ENCODE measurements around the gene CDH20.

CDH20 gene

DNA sequence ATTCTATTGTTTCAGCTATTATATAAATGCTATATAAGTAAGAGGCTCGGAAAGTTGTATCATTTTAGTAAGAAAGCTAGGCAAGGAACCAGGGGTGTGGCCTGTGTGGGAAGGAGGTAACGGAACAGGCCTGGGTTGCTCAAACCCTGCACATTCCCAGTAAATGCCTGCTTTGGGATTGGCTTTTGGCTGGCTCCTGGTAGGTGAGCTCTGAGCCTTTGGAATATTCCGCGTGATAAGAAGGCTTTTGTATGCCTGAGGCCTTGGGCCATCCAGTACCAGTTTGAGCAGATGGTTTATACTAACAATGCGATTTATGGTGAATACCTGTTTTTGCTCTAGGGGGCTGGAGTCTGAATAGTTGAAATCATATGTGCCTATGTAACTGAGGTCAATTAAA, 42.6 kb upstream of the CDH20 start (continued):
- TF ChIP-seq ZNF274 (IDR thresholded peaks at IDR 0.05; ENCODE audit: low read length) (no peak), ZNF274 (tag by site-specific recombination; IDR thresholded peaks at IDR 0.05; ENCODE audit: borderline replicate concordance) (no peak), ZNF677 (tag by site-specific recombination; IDR thresholded peaks at IDR 0.05) (no peak), ZNF623 (tag by site-specific recombination; IDR thresholded peaks at IDR 0.05) (no peak), ZNF239 (tag by site-specific recombination; IDR thresholded peaks at IDR 0.05) (no peak)

DNA sequence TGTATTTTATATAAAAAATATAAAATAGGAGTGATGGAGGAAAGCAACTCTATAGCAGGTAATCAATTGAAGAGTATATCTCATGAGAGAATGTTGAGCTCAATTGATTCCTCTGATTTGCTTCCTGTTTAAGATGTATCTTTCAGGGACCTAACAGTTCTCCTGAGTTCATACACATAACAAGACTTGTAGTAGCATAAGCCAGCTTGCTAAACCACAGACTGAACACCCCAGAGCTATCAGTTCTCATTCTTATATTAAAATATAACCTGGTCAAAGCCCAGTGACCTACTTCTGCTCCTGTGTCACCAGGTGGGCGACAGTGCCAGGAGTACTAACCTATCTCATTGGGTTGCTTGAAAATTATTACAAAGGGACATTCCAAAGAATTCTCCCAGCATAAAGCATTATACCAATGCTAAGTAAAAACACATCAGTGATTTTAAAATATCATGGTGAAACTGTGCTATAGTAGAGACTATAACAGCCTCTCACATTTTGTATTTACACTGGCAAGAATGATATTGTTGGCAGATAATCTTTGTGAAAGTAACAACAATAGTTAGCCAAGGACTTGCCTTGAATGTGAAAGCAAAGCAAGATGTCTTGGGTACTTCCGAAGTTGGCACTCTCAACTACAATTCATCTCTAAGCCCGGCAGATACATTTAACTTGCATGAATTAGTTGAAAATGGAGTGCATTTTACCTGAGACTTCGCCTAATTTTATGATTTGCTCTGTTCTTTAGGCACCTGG, 40.8 kb upstream of the CDH20 start:
- ChIA-PET POLR2A (no interaction called here), CTCF (interaction anchor here (0.6 to 0.7 kb wide), 2 partner anchors 201 to 281 kb away, joined by 3 read pairs; no protein-coding TSS in a partner anchor)
- Histone ChIP-seq H3K27ac (ENCODE audit: extremely low read depth, low read depth, low read length) (no peak overlapping the region), H3K9me3 (ENCODE audit: control insufficient read depth, insufficient read depth, low read depth, low read length) (no peaks in the 10 kb centered on the region), H3K4me3 (ENCODE audit: low read depth, low read length) (no peak overlapping the region), H3K36me3 (ENCODE audit: control insufficient read depth in 2 of 2, insufficient read depth in 1 of 2, low read length in 2 of 2) (no peaks in the 10 kb centered on the region), H3K4me1 (ENCODE audit: control insufficient read depth, insufficient read depth, low read length) (no peaks in the 10 kb centered on the region)
- TF ChIP-seq ZNF548 (tag by site-specific recombination; IDR thresholded peaks at IDR 0.05): no peak
- no peak for TF ChIP-seq GLIS2 (tag by site-specific recombination; IDR thresholded peaks at IDR 0.05)
- TF ChIP-seq, protein P1, sequence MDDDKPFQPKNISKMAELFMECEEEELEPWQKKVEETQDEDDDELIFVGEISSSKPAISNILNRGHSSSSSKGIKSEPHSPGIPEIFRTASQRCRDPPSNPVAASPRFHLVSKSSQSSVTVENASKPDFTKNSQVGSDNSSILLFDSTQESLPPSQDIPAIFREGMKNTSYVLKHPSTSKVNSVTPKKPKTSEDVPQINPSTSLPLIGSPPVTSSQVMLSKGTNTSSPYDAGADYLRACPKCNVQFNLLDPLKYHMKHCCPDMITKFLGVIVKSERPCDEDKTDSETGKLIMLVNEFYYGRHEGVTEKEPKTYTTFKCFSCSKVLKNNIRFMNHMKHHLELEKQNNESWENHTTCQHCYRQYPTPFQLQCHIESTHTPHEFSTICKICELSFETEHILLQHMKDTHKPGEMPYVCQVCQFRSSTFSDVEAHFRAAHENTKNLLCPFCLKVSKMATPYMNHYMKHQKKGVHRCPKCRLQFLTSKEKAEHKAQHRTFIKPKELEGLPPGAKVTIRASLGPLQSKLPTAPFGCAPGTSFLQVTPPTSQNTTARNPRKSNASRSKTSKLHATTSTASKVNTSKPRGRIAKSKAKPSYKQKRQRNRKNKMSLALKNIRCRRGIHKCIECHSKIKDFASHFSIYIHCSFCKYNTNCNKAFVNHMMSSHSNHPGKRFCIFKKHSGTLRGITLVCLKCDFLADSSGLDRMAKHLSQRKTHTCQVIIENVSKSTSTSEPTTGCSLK (tag by site-specific recombination; IDR thresholded peaks at IDR 0.05): no peak
- no peak for TF ChIP-seq ZNF747 (tag by site-specific recombination; IDR thresholded peaks at IDR 0.05)
- TF ChIP-seq OSR2 (tag by site-specific recombination; IDR thresholded peaks at IDR 0.05): no peak
- TF ChIP-seq ZNF223 (tag by site-specific recombination; IDR thresholded peaks at IDR 0.05): no peak
- no peak for TF ChIP-seq ZNF132 (tag by site-specific recombination; IDR thresholded peaks at IDR 0.05; ENCODE audit: borderline replicate concordance)
- TF ChIP-seq, protein P2, sequence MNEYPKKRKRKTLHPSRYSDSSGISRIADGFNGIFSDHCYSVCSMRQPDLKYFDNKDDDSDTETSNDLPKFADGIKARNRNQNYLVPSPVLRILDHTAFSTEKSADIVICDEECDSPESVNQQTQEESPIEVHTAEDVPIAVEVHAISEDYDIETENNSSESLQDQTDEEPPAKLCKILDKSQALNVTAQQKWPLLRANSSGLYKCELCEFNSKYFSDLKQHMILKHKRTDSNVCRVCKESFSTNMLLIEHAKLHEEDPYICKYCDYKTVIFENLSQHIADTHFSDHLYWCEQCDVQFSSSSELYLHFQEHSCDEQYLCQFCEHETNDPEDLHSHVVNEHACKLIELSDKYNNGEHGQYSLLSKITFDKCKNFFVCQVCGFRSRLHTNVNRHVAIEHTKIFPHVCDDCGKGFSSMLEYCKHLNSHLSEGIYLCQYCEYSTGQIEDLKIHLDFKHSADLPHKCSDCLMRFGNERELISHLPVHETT (tag by site-specific recombination; IDR thresholded peaks at IDR 0.05): no peak
- no peak for TF ChIP-seq ZNF585B (tag by site-specific recombination; IDR thresholded peaks at IDR 0.05)
- TF ChIP-seq ZBTB8A (tag by site-specific recombination; IDR thresholded peaks at IDR 0.05): no peak
- TF ChIP-seq ZNF146 (tag by site-specific recombination; IDR thresholded peaks at IDR 0.05): no peak
- TF ChIP-seq ZNF654 (tag by site-specific recombination; IDR thresholded peaks at IDR 0.05; ENCODE audit: low read depth): no peak
- TF ChIP-seq, protein P3, sequence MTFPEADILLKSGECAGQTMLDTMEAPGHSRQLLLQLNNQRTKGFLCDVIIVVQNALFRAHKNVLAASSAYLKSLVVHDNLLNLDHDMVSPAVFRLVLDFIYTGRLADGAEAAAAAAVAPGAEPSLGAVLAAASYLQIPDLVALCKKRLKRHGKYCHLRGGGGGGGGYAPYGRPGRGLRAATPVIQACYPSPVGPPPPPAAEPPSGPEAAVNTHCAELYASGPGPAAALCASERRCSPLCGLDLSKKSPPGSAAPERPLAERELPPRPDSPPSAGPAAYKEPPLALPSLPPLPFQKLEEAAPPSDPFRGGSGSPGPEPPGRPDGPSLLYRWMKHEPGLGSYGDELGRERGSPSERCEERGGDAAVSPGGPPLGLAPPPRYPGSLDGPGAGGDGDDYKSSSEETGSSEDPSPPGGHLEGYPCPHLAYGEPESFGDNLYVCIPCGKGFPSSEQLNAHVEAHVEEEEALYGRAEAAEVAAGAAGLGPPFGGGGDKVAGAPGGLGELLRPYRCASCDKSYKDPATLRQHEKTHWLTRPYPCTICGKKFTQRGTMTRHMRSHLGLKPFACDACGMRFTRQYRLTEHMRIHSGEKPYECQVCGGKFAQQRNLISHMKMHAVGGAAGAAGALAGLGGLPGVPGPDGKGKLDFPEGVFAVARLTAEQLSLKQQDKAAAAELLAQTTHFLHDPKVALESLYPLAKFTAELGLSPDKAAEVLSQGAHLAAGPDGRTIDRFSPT (tag by site-specific recombination; IDR thresholded peaks at IDR 0.05): no peak
- TF ChIP-seq, protein P4, sequence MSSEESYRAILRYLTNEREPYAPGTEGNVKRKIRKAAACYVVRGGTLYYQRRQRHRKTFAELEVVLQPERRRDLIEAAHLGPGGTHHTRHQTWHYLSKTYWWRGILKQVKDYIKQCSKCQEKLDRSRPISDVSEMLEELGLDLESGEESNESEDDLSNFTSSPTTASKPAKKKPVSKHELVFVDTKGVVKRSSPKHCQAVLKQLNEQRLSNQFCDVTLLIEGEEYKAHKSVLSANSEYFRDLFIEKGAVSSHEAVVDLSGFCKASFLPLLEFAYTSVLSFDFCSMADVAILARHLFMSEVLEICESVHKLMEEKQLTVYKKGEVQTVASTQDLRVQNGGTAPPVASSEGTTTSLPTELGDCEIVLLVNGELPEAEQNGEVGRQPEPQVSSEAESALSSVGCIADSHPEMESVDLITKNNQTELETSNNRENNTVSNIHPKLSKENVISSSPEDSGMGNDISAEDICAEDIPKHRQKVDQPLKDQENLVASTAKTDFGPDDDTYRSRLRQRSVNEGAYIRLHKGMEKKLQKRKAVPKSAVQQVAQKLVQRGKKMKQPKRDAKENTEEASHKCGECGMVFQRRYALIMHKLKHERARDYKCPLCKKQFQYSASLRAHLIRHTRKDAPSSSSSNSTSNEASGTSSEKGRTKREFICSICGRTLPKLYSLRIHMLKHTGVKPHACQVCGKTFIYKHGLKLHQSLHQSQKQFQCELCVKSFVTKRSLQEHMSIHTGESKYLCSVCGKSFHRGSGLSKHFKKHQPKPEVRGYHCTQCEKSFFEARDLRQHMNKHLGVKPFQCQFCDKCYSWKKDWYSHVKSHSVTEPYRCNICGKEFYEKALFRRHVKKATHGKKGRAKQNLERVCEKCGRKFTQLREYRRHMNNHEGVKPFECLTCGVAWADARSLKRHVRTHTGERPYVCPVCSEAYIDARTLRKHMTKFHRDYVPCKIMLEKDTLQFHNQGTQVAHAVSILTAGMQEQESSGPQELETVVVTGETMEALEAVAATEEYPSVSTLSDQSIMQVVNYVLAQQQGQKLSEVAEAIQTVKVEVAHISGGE (tag by site-specific recombination; conservative IDR thresholded peaks at IDR 0.05; ENCODE audit: low read depth): no peak
- TF ChIP-seq ZNF24 (tag by site-specific recombination; IDR thresholded peaks at IDR 0.05): no peak
- TF ChIP-seq YY2 (tag by site-specific recombination; IDR thresholded peaks at IDR 0.05): no peak
- TF ChIP-seq, protein P5, sequence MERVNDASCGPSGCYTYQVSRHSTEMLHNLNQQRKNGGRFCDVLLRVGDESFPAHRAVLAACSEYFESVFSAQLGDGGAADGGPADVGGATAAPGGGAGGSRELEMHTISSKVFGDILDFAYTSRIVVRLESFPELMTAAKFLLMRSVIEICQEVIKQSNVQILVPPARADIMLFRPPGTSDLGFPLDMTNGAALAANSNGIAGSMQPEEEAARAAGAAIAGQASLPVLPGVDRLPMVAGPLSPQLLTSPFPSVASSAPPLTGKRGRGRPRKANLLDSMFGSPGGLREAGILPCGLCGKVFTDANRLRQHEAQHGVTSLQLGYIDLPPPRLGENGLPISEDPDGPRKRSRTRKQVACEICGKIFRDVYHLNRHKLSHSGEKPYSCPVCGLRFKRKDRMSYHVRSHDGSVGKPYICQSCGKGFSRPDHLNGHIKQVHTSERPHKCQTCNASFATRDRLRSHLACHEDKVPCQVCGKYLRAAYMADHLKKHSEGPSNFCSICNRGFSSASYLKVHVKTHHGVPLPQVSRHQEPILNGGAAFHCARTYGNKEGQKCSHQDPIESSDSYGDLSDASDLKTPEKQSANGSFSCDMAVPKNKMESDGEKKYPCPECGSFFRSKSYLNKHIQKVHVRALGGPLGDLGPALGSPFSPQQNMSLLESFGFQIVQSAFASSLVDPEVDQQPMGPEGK (tag by site-specific recombination; IDR thresholded peaks at IDR 0.05): no peak
- no peak for TF ChIP-seq KLF9 (tag by site-specific recombination; IDR thresholded peaks at IDR 0.05; ENCODE audit: low read depth)
